Esophagus muscularis mucosa (tissue), 4 donors: ENCODE measurements around the gene TUBB8. TPM values are rescaled to one million over a fixed set of nuclear protein-coding genes. Genes with fewer than 3 reads are reported as not detected.
"Not testable (repeated sequence)": the region's sequence is repeated elsewhere in the genome, so short reads cannot be mapped to it uniquely, and the experiment has no call there.

Experiments
- DNase-seq: peaks from one replicate; pipeline ENCODE4 v3.0.0-alpha.2; 2017; ENCODE audit errors: extremely low spot score
- H3K27ac ChIP-seq, 4 donors: fragments of 200-600 bp; sonication (generic); replicated peaks in 1 of 4; 1 replicate in 3 of 4; 2 replicates in 1 of 4; pipeline ENCODE4 v1.5.1; 2016 to 2019; ENCODE audit warnings: mild to moderate bottlenecking in 1 of 4
- H3K27me3 ChIP-seq, 4 donors: fragments of 200-600 bp; sonication (generic); one replicate each; pipeline versions ENCODE4 v1.5.1 to v1.6.0; 2016 to 2019
- H3K36me3 ChIP-seq, 4 donors: fragments of 200-600 bp; sonication (generic); one replicate each; pipeline ENCODE4 v1.5.1; 2016 to 2019
- H3K4me1 ChIP-seq, 4 donors: fragments of 200-600 bp; sonication (generic); one replicate each; pipeline ENCODE4 v1.5.1; 2016 to 2019
- H3K4me3 ChIP-seq, 4 donors: fragments of 200-600 bp; sonication (generic); 1 replicate in 2 of 4; 2 replicates in 2 of 4; pipeline ENCODE4 v1.5.1; 2016 to 2019; ENCODE audit warnings: mild to moderate bottlenecking in 4 of 4, moderate library complexity in 1 of 4
- H3K9me3 ChIP-seq, 4 donors: fragments of 200-600 bp; sonication (generic); 1 replicate in 3 of 4; 2 replicates in 1 of 4; pipeline ENCODE4 v1.5.1; 2016 to 2019
- WGBS: methylation state at CpG from one replicate; pipeline ENCODE4 v1.1.5; 2018; 5-methylcytosine and 5-hydroxymethylcytosine counted together
- intact Hi-C: fragments of 100-400 bp; cut with DNase I; formaldehyde crosslinking; loops from one replicate; pipeline ENCODE4 v1.15.1; 2023
- total RNA-seq, 4 donors: library from RNA; depleted of rRNA; stranded (reverse); fragments of >200 nt; gene quantifications; one replicate each; pipeline versions ENCODE4 v1.1.0 to v1.2.1, GENCODE V29; 2016

Gene TUBB8
- total RNA-seq, 4 donors from 2014 or later, result not detected

DNA sequence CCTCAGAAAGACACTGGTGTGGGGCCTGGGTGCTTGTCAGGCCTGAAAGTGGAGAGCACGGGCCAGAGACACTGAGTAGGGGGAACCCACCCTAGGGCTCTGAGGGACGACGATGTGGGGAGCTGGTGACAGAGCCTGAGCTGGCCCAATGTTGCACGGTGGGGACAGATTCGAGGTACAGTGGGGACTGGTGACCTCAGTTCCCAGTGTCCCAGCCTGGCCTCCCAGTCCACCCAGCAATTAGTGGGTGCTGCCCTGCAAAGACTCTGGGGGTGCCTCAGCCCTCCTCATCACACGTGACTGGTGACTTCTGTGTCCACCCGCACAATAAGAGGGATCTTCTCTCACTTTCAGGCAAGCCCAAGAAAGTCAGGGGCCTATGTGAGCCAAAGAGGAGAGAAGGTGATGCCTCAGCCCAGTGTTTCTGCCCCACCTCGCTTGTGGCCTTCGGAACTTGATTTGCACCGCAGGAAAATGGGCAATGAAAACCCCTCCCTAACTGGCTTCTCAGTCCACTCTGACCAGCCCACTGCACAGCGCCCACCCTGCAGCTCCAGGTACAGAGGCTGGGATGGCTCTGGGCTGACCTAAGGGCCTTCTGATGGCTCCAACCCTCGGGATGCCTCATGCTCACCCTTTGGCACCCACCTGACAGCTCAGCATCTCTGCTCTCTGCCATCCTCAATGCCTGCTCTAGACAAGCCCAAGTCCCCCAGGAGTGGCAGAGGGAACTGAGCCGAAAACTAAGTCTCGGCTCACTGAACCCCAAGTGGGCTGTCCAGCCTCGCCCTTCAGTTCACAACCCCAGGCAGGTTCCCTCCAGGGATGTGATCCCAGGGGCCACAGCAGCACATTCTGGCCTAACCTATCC is 36.4 kb downstream of the TUBB8 start:
- 70% methylated on average over 2 of the region's 15 CpGs for WGBS
- intact Hi-C loops, H3K36me3 ChIP-seq, DNase-seq, H3K27me3 ChIP-seq, H3K4me3 ChIP-seq, H3K27ac ChIP-seq, H3K4me1 ChIP-seq, H3K9me3 ChIP-seq: not testable (repeated sequence)

DNA sequence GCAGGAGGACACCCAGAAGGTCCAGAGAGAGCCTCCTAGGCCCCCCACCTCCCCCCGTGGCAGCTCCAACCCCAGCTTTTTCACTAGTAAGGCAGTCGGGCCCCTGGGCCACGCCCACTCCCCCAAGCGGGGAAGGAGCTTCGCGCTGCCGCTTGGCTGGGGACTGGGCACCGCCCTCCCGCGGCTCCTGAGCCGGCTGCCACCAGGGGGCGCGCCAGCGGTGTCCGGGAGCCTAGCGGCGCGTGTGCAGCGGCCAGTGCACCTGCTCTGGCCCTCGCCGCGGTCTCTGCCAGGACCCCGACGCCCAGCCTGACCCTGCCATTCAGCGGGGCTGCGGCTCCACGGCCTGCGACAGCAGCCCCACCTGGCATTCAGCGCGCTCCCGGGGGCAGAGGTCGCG is 37.8 kb downstream of the TUBB8 start:
- H3K4me1 ChIP-seq, H3K36me3 ChIP-seq, H3K27me3 ChIP-seq, H3K27ac ChIP-seq, H3K9me3 ChIP-seq, H3K4me3 ChIP-seq, intact Hi-C loops, DNase-seq: not testable (repeated sequence)
- no CpG with 5 or more reads among the region's 33 CpGs for WGBS

DNA sequence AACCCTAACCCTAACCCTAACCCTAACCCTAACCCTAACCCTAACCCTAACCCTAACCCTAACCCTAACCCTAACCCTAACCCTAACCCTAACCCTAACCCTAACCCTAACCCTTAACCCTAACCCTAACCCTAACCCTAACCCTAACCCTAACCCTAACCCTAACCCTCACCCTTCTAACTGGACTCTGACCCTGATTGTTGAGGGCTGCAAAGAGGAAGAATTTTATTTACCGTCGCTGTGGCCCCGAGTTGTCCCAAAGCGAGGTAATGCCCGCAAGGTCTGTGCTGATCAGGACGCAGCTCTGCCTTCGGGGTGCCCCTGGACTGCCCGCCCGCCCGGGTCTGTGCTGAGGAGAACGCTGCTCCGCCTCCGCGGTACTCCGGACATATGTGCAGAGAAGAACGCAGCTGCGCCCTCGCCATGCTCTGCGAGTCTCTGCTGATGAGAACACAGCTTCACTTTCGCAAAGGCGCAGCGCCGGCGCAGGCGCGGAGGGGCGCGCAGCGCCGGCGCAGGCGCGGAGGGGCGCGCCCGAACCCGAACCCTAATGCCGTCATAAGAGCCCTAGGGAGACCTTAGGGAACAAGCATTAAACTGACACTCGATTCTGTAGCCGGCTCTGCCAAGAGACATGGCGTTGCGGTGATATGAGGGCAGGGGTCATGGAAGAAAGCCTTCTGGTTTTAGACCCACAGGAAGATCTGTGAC is 38.7 kb downstream of the TUBB8 start:
- H3K36me3 ChIP-seq, DNase-seq, H3K4me3 ChIP-seq, H3K4me1 ChIP-seq, H3K27ac ChIP-seq, H3K27me3 ChIP-seq, intact Hi-C loops, H3K9me3 ChIP-seq: not testable (repeated sequence)
- no CpG with 5 or more reads among the region's 42 CpGs for WGBS

Other genes starting within 250 kb of the TUBB8 start
- gene ZMYND11, start 86.2 kb upstream of the TUBB8 start, total RNA-seq, result 100 to 1,000 TPM; 132 to 145 (median 139) TPM